ENCODE measurements around the gene MTUS2.

Gene MTUS2

DNA sequence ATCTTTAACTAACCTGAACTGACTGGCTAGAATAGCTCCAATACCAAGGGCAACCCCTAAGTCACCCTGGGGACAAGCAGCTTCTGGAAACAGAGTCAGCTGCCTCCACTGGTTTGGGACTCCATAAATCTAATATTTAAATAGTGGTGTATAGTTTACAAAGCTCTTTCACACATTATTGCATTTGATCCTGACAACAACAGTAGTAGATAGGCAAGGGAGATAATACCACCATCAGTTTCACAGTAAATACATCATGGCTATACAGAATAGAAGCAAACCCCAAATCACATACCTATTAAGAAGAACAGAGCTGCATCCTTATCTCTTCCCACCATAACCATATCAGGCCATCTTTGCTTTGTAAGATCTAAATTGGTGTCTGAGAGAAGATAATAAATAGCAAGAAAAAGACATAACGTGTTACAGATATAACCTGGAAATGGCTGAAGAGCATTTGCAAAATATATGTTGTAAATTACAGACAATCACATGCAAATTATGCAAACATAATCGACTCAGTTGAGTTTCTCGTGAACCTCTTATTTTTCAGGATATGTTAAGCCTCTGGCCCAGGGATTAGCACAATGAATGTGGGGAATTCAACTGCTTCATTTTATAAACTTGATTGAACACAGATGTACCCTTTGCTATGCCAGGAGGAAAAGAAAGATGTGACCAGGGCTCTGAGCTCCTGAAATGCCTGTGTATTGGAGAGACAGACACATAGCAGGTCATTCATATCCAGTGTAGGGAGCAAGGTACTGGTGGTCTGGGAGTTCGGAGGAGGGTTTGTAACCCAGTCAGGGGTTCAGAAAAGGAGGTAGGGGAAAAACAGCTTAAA, 632.9 kb downstream of the MTUS2 start:
- no peak for DNase-seq (ENCODE audit: low spot score)

DNA sequence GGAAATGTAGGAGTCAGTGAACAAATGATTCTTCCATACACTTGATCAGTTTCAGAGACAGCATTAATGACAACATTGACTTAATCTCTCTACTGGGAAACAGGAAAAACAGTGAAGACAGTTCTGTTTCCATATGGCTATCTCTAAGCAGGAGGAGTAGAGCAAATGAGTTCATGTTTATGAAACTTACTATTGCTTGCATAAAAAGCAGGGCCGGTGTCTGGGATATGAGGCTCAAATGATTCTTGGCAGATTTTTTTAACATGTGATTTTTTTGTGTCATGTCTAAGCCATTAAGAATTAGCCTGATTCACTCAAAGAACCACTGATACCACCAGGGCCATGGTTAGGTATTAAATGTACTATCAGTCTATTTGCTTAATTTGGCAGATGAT, 633.5 kb downstream of the MTUS2 start:
- no peak for DNase-seq (ENCODE audit: low spot score)

DNA sequence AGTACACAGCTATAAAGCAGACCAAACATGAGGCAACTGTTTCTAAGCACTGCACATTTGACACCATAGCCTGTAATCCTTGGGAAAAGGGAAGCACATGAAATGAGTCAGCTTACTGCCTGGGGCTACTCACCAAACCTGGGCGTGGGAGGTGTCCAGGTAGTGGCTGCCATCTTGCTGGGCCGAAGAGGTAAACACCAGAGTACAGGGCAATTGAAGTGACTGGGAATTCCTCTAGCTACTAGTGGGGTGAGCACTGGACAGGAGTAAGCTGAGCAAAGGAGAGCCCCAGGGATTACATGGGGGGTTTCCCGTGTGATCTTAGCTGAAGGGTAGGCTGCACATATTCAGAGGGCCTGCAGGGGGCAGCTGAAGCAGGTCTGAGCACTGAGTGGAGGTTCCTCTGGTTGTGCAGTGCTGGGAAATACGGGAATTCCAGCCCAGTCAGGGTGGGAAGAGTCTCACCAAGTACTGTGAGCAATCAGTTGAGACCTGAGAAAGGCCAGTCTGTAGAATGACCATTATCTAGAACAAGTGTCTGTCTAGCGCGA, 634.9 kb downstream of the MTUS2 start:
- no peak for DNase-seq (ENCODE audit: low spot score)

DNA sequence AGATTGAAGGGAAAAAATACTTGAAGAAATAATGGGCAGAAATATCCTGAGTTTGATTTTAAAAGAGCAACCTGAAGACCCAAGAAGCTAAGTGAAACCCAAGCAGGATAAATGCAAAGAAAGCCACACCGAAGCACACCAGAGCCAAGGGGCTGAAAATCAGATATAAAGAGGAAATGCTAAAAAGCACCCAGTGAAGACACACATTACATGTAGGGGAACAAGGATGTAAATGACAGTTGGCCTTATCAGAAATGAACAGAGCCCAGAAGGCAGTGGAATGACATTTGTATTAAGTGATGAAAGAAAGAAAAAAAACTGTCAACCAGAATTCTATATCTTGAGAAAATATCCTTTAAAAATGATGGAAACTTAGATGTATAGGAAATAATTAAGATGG, 636.3 kb downstream of the MTUS2 start:
- no peak for DNase-seq (ENCODE audit: low spot score)

DNA sequence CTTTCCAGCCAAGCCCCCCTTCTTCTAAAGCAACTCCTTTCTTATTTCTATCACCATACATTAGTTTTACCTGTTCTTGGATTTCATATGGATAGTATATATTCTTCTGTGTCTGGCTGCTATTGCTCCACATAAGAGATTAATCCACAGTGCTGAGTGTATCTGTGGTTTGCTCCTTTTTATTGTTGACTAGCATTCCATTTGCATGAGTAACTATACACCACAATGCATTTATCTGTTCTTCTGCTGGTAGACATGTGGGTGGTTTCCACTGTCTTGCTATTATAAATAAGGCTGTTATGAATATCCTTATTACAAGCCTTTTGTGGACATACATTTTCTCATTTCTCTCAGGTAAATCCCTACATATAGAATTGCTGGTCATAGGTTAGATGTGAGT, 637.2 kb downstream of the MTUS2 start:
- DNase-seq (ENCODE audit: low spot score), result no peak

DNA sequence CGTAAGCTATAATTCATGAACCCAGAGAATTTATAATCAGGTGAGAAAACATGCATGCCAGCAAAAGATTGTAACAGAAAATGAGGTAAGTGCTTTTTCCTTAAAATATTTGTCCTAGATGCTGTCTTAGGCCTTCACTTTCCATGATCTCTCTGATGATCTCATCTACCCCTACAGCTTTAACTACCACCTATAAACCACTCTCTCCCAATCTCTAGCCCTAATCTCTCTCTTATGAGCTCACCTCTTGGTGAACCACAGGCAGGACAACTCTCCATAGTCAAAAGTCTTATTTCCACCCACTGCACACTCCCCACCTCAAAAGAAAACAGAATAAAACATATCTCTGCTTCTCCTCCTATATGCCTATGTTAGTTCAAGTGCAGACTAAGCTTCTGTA, 638.3 kb downstream of the MTUS2 start:
- DNase-seq (ENCODE audit: low spot score), result no peak

DNA sequence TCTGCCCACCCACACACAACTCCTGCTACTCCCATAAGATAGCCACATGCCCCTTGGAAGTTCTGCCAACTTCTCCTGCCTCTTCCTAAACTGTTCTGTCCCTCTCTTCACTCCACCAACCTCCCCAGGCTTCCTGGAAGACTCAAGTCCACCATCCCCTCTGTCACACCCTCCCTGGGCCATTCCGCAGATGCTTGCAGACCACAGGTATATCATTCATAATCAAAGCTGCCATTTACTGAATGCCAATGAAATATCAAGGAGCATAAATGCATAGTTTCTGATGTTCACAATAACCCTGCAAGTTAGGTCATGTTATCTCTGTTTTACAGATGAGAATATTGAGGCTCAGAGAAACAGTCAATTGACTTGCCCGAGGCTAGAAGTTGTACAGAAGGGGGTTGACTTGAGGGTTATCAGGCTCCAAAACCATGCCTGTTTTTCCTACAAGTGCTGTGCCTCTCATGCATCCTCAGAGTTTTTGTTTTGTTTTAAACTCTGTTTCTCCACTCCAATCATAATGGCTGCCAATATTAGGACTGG, 639.7 kb downstream of the MTUS2 start:
- no peak for DNase-seq (ENCODE audit: low spot score)

DNA sequence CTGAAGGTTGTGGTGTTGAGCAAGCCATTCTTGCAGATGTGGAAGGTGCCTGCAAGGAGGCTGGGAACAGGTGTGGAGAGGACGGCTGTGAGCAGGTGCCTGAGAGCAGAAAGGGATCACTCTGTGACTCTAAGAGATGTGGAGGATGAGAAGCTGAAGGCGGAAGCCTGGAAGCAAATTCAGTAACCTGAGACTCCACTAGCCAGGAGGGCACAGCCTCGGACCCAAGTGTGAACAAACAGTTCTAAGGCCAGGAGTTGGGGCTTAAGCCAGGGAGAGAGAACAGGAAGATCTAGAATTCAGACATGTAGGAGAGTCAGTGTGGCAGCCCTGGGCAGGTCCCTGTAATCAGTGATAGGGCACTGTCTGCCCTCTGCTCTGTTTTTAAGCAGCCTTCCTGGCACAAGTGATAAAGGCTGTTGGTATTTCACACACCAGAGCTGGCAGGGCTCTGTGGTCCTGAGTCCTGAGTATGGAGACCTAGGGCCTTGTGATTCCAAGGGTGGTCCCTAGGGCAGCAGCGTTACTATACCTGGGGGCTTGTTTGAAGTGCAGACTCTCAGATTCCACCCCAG, 644.1 kb downstream of the MTUS2 start:
- DNase-seq (ENCODE audit: low spot score), result no peak

DNA sequence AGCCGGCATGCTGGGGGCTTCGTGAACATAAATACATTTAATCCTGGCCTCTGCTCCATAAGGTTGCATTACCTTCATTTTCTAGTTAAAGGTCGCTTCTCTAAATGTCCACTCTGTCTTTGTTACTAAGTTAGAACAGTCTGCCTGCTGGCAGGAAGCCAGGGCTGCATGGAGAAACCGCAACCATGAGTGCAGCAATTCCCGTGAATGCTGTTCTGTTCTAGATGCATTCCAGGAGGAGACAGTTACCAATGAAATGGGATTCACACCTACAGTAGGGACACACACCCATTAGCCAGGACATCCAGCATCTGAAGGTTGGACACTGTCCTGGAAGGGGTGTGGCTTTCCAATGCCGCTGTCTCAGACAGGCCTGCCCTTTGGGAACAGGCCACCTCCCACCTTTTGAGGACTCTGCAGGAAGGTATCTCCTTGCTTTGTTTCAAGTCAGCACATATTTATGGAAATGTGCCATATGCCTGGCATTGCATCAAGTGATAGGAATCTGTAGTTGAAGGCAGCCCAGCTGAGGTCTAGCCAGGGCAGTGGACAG, 645.7 kb downstream of the MTUS2 start:
- no peak for DNase-seq (ENCODE audit: low spot score)

DNA sequence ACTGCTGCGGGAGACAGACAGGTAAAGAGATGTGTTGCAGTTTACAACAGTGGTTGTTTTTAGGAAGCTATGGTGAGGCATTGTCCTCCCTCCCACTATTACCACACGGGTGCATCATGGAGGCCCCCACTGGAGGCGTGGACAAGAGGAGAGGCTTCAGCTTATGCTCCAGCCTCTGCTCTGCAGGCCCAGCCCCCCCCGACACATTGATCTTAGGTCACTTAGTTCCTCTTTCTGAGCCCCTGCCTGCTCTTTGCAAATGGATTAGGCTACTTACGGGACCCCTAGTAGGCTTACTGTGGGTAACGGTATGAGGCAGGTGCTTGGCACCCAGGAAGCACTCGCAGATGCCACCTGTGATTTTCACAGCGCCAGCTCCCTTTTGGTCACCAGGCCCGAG, 651.4 kb downstream of the MTUS2 start:
- no peak for DNase-seq (ENCODE audit: low spot score)

DNA sequence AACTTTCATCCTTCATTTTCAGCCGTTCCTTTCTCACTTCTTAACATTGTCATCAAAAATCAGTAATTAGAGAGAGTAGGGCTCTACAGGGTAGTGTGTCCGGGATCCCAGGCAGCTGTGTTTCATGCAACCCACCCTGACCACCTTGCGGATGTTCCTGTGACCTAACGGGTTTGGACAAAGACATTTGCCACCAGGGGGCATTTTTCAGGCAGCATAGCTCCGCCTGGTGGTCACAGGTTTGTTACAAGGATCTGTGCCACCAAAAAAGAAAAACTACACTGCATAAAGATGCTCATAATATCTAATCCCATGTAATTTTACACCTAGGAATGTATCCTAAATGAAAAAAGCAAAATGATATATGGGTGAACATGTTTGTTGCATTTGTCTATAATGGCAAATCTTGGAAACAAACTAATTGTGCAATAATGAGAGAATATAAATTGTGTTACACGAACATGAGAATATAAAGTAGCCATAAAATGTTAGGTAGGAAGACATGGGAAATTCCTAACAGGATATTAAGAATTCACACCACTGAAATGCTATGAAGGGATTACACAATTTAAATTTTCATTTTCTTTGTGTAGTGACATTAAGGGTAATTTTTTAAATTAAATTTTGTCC, 652.3 kb downstream of the MTUS2 start:
- no peak for DNase-seq (ENCODE audit: low spot score)

DNA sequence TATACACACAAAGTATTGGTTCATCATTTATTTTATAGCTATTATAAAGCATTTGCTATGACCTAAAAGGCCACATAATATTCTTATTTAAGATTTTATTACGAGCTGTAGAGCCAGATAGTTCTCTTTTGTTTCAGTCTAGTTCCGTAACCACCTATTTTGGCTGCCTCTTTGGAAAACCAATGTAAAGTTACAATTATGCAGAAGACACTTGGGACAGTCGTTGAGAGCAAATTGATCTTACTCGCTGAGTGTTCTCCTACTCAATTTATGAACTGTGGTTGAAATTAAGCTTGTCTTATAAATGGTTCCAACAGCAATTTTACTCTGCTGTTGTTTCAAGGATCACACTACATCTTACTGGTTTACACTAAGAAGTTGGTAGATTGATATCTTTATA, 653.0 kb downstream of the MTUS2 start:
- DNase-seq (ENCODE audit: low spot score), result no peak

DNA sequence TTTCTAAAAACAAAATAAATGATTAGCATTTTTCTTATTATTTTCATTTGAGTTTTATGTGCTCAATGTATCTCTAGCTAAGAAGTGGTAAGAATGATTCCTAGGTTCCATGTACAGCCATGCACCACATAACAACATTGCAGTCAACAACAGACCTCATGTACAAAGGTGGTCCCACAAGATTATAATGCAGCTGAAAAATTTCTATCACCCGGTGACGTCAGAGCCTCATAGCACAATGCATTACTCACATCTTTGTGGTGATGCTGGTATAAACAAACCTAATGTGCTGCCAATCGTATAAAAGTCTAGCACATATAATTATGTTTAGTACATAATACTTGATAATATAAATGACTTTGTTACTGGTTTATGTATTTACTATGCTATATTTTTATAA, 654.9 kb downstream of the MTUS2 start:
- DNase-seq (ENCODE audit: low spot score), result no peak

DNA sequence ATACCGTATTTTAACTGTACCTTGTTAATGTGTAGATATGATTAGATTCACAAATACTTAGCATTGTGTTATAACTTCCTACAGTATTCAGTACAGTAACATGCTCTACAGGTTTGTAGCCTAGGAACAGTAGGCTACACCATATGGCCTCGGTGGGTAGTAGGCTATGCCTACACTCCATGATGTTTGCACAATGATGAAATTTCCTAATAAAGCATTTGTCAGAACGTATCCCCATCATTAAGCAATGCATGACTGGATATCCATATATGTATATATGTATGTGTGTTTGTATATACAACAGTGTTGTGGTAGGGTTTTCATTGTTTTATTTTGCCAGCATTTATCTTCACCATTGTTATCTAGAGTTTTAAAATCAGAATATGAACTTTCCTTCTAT, 655.9 kb downstream of the MTUS2 start:
- no peak for DNase-seq (ENCODE audit: low spot score)

DNA sequence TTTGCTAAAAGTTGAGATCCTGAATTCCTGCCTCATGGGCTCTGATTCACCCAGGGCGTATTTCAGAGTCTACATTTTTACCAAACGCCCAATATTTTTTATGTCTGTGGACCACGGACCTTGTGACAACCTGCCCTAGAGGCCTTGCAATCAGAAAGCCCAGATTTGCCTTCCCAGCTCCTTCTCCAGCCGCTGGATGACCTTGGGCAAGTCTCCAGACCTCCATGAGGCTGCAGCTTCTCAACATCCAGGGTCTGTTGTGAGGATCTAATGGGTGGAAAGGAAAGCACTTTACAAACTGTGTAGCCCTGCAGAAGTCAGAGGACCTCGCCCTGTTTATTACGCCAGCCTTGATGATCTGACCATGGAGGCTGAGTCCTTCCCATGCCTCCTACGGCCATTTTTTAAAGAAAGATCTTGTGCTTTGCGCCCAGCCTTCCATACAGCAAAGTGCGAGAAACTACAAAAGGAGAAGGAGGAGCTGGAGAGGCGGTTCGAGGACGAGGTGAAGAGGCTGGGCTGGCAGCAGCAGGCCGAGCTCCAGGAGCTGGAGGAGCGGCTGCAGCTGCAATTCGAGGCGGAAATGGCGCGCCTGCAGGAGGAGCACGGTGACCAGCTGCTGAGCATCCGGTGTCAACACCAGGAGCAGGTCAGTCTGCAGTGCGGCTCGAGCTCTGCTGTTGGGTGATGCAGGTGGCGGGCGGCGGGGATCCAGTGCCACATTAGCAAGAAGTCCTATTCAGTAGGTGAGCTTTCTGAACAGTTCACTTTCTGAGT, 659.8 kb downstream of the MTUS2 start:
- no peak for DNase-seq (ENCODE audit: low spot score)

DNA sequence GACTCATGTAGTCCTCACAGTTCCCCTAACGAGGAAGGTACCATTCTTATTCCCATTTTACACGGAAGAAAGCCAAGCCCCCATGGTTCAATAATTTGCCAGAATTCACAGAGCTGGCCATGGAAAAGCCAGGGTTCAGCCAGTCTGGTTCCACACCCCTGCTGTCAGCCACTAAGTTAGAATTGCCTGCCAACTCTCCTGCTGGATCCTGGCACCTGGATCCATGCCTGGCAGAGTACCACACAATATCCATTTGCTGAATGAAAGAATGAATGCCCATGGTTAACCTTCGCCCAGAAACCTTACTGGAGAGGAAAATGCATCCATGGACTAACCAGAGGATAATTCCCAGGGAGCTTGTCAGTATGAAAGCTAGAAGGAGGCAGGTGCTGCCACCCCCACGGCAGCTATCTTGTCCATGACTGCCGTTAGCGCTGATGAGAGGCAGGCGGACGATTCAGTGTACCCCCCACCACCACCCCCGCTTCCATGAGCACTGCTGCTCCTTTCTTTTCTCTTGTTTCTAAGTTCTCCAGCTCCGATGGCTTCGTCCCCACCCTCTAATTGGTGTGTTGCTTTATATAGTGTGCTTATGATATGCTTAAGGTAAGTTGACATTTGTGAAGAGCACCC, 660.9 kb downstream of the MTUS2 start:
- peak; percentile 10 for DNase-seq (ENCODE audit: low spot score)

DNA sequence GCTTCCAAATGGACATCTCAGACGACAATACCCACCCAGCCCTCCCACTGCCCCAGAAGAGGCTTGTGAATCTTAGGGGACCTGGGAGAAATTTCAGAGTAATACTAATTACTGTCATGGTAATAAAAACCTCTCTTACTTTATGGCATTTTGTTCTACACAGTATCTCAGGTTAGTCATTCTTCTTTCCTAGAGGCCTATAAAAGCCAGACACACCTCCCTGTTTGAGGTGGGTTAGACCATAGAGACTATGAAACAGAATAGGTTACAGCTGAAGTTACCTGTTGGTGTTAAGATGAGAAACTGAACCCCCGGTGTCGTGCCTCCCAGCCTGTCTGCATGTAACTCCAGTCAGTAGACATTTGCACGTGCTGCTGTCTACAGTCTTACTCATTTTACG, 661.5 kb downstream of the MTUS2 start:
- no peak for DNase-seq (ENCODE audit: low spot score)

DNA sequence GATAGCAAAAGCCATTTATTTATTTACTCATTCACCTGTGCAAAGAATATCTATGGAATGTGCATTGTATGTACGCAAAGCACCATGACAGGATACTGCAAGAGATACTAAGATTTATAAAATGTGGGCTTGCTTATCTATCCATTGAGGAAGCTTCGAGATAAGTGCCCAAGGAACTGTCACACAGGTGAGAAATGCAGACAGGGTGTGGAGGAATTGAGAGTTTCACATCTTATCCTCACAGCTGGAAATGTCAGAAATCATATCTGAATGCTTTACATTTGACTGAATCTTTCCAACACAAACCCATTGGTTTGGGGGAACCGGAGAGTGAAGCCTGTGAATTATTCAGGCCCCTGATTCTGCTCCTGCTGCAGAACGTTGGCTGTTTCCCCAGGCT, 662.4 kb downstream of the MTUS2 start:
- no peak for DNase-seq (ENCODE audit: low spot score)

DNA sequence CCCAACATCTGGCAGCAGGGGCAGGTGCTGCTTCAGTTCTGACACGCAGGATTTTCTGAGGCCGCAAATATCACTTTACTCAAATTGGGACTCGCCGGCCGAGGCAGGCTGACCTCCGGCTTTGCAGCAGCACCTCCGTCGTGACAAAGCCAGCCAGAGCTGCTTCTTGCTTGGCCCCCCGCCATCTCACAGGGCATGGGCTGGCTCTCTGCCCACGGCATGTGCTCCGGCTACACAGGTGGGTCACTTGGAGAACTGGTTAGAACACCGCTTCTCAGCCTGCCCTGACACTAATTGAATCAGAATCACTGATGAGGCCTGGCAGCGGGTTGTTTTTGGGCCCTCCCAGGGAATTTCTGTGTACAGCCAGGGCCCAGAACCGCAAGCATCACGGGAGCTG, 663.1 kb downstream of the MTUS2 start:
- DNase-seq (ENCODE audit: low spot score), result no peak

DNA sequence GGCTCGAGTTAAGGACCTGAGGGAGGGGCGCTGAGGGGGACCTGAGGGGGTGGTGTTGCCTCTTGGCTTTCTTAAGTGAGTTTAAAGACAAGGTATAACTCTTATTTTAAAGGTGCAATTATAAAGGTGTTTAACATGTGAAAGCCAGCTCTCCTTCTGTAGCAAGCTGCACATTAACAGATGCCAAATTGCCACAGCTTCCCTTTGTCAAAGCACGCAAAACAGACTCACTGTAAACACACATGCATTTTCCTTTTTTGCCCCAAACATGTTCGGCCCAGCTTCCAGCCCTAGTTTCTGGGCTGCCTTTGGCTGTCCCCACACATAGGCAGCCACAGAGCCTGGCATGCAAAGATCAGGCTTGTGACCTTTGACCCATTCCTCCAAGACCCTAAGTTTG, 663.5 kb downstream of the MTUS2 start:
- DNase-seq (ENCODE audit: low spot score), result no peak

DNA sequence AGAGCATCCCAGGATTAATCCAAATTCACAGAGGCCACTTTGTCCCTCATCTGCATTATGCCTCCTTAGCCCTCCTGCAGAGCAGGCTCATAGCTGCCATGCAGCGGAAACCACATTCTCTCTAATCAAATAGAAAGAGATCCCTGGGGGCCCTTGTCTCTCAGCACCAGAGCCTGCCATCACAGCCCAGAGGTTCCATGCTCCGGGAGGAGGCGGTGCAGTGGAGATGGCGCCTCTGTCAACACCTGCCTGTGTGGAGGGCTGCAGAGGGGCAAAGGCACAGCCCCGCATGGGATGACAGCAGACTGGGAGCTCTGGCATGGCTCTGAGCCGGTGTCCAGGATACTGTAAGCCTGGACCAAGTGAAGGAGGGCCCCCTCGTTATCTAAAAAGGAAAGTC, 664.1 kb downstream of the MTUS2 start:
- no peak for DNase-seq (ENCODE audit: low spot score)
